Psoas muscle (tissue), 8 donors: ENCODE data around the gene RNF212. TPM values are rescaled to one million over a fixed set of nuclear protein-coding genes. Genes with fewer than 3 reads are reported as not detected.

Experiments
- ATAC-seq, 4 donors: fragments of 200-7000 bp; cut with Tn5 transposase; one replicate each; pipeline ENCODE4 v1.9.1; 2020; ENCODE audit warnings: moderate library complexity in 3 of 4, mild to moderate bottlenecking in 2 of 4
- DNase-seq, 2 donors: peaks; one replicate each; pipeline ENCODE4 v3.0.0-alpha.2; 2020
- H3K27ac ChIP-seq: fragments of 200-600 bp; one replicate; pipeline ENCODE4 v1.8.0; 2022
- H3K27me3 ChIP-seq, 3 donors: fragments of 200-600 bp in 1 of 3; one replicate each; pipeline versions ENCODE4 v1.6.1 to v1.8.0; 2013 to 2022; ENCODE audit warnings: low read length in 2 of 3, mild to moderate bottlenecking in 2 of 3, moderate library complexity in 1 of 3; ENCODE audit not compliant: insufficient read depth in 3 of 3
- H3K36me3 ChIP-seq, 2 donors: fragments of 200-600 bp in 1 of 2; one replicate each; pipeline versions ENCODE4 v1.6.1 to v1.8.0; 2013 to 2022; ENCODE audit warnings: low read depth in 1 of 2, mild to moderate bottlenecking in 1 of 2, moderate library complexity in 1 of 2; ENCODE audit not compliant: insufficient read depth in 1 of 2
- H3K4me1 ChIP-seq: fragments of 200-600 bp; one replicate; pipeline ENCODE4 v1.8.0; 2022
- H3K4me3 ChIP-seq: fragments of 200-600 bp; one replicate; pipeline ENCODE4 v1.8.0; 2022; ENCODE audit warnings: mild to moderate bottlenecking
- H3K9me3 ChIP-seq: fragments of 200-600 bp; one replicate; pipeline ENCODE4 v1.8.0; 2022
- CTCF ChIP-seq: fragments of 200-600 bp; IDR thresholded peaks from one replicate; pipeline ENCODE4 v1.8.0; 2022; ENCODE audit warnings: antibody characterized with exemption
- WGBS, 3 donors: extraction: QIAGEN DNeasy Blood & Tissue Kit; methylation state at CpG; one replicate each; pipeline versions ENCODE4 v1.1.6 to v1.1.7; 2013; 5-methylcytosine and 5-hydroxymethylcytosine counted together
- intact Hi-C, 2 donors: fragments of 100-400 bp; cut with DNase I; formaldehyde crosslinking; loops; one replicate each; pipeline versions ENCODE4 v1.11.0 to v1.14.2; 2022
- polyA plus RNA-seq, 3 donors: library from polyadenylated mRNA; stranded (reverse); fragments of 200-250 nt; gene quantifications; one replicate each; pipeline ENCODE4 v1.2.3, GENCODE V29; 2013
- total RNA-seq, 4 donors: library from RNA; stranded (reverse); fragmentation: NEBNext Ultra II Directional in 2 of 4; extraction: Animal tissue kit (Norgen Biotek cat#: 25700) in 2 of 4; gene quantifications; one replicate each; pipeline versions ENCODE4 v1.2.1 to v1.2.4, GENCODE V29; 2021 to 2023
- donor health status: healthy with polysubstance abuse.
- donor health status: DM: no; HTN: no; CAD: no; lungs with moderate emphysema.
- donor health status: Bipolar disorder and iron deficiency.
- donor health status: healthy.
- donor health status: DM: yes; HTN: yes; CAD: no.
- donor health status: DM: no; HTN: no; CAD: no.
- donor health status: DM: no; HTN: no; CAD: no.
- donor health status: DM: yes; HTN: yes; CAD: no.

Gene RNF212
- total and polyA plus RNA-seq, 7 donors, result 0.03 to 1.5 (median 0.42) TPM

- Histone ChIP-seq H3K27ac (no peak overlapping the region), H3K4me1 (peaks cover 7% of the 10 kb centered on the region), H3K36me3 (no peaks in the 10 kb centered on the region), H3K9me3 (peaks cover 7% of the 10 kb centered on the region), H3K4me3 (no peak overlapping the region), H3K27me3 (peaks cover 0 to 2% (median 0%) of the 10 kb centered on the region in 3 donors)
- intact Hi-C loops, result no loop called here
- DNase-seq, result no peak
- WGBS, 3 donors, result 47 to 53% (median 50%) methylated on average over 21 of the region's 21 CpGs
- peak; percentile 47 to 68 (median 54) for ATAC-seq
- no peak for TF ChIP-seq CTCF
Observed at GRCh38 chr4:1154523-1155182, 41.3 kb upstream of the RNF212 start.

GRCh38 chr4:1154126-1154522 is 40.8 kb upstream of the RNF212 start:
- no peak for ATAC-seq
- H3K36me3 ChIP-seq, result no peaks in the 10 kb centered on the region
- no peak for TF ChIP-seq CTCF
- H3K27ac ChIP-seq, result no peak overlapping the region
- no peak for DNase-seq
- intact Hi-C loops, result no loop called here
- 67 to 86% (median 79%) methylated on average over 7 of the region's 7 CpGs for WGBS, 3 donors
- peaks cover 0 to 2% (median 0%) of the 10 kb centered on the region in 3 donors for H3K27me3 ChIP-seq
- H3K9me3 ChIP-seq, result peaks cover 7% of the 10 kb centered on the region
- H3K4me1 ChIP-seq, result peaks cover 7% of the 10 kb centered on the region
- no peak overlapping the region for H3K4me3 ChIP-seq

- DNase-seq, result no peak
- intact Hi-C loops, result no loop called here
- TF ChIP-seq CTCF, result no peak
- ATAC-seq, result no peak
- peaks cover 7% of the 10 kb centered on the region for H3K9me3 ChIP-seq
- no peak overlapping the region for H3K4me3 ChIP-seq
- peaks cover 0 to 2% (median 0%) of the 10 kb centered on the region in 3 donors for H3K27me3 ChIP-seq
- peaks cover 7% of the 10 kb centered on the region for H3K4me1 ChIP-seq
- WGBS, 3 donors, result 80 to 86% (median 81%) methylated on average over 11 of the region's 11 CpGs
- H3K36me3 ChIP-seq, result no peaks in the 10 kb centered on the region
- no peak overlapping the region for H3K27ac ChIP-seq
Observed at GRCh38 chr4:1153567-1154090, 40.3 kb upstream of the RNF212 start.

GRCh38 chr4:1152290-1152689 is 38.9 kb upstream of the RNF212 start:
- H3K4me1 ChIP-seq, result peaks cover 7% of the 10 kb centered on the region
- H3K4me3 ChIP-seq, result no peak overlapping the region
- no peaks in the 10 kb centered on the region for H3K36me3 ChIP-seq
- H3K27ac ChIP-seq, result no peak overlapping the region
- peaks cover 0 to 2% (median 0%) of the 10 kb centered on the region in 3 donors for H3K27me3 ChIP-seq
- intact Hi-C loops, result no loop called here
- no peak for DNase-seq
- no peak for TF ChIP-seq CTCF
- H3K9me3 ChIP-seq, result no peaks in the 10 kb centered on the region
- ATAC-seq, result no peak
- WGBS, 3 donors, result 48 to 59% (median 55%) methylated on average over 6 of the region's 6 CpGs

GRCh38 chr4:1151541-1151940 is 38.2 kb upstream of the RNF212 start:
- DNase-seq, result no peak
- intact Hi-C loops, result no loop called here
- no peaks in the 10 kb centered on the region for H3K36me3 ChIP-seq
- H3K4me1 ChIP-seq, result peaks cover 7% of the 10 kb centered on the region
- H3K4me3 ChIP-seq, result no peak overlapping the region
- no peak overlapping the region for H3K27ac ChIP-seq
- H3K9me3 ChIP-seq, result no peaks in the 10 kb centered on the region
- H3K27me3 ChIP-seq, result peaks cover 0 to 2% (median 0%) of the 10 kb centered on the region in 3 donors
- no peak for TF ChIP-seq CTCF
- 69 to 75% (median 72%) methylated on average over 6 of the region's 6 CpGs for WGBS, 3 donors
- no peak for ATAC-seq
